ENCODE results near the gene TNS3.
"Not testable (repeated sequence)": the region's sequence is repeated elsewhere in the genome, so short reads cannot be mapped to it uniquely, and the experiment has no call there.

The TNS3 gene

GRCh38 chr7:47543056-47543455, 38.9 kb downstream of the TNS3 start:
- TF ChIP-seq CTCF (conservative IDR thresholded peaks at IDR 0.05; ENCODE audit: low read depth, low read length), result no peak
- H3K4me3 ChIP-seq (ENCODE audit: low read depth, low read length), result no peak overlapping the region
- DNase-seq (ENCODE audit: low read depth), result no peak

GRCh38 chr7:47542051-47542450, 39.9 kb downstream of the TNS3 start:
- TF ChIP-seq CTCF (conservative IDR thresholded peaks at IDR 0.05; ENCODE audit: low read depth, low read length), result no peak
- DNase-seq (ENCODE audit: low read depth), result no peak
- no peak overlapping the region for H3K4me3 ChIP-seq (ENCODE audit: low read depth, low read length)

- DNase-seq (ENCODE audit: low read depth); H3K4me3 ChIP-seq (ENCODE audit: low read depth, low read length): not testable (repeated sequence)
These were observed 40.4 kb downstream of the TNS3 start for GRCh38 chr7:47541485-47541884.

- TF ChIP-seq CTCF (conservative IDR thresholded peaks at IDR 0.05; ENCODE audit: low read depth, low read length), result no peak
- no peak for DNase-seq (ENCODE audit: low read depth)
- no peak overlapping the region for H3K4me3 ChIP-seq (ENCODE audit: low read depth, low read length)
These were observed 41.2 kb downstream of the TNS3 start for GRCh38 chr7:47540387-47541350.

- DNase-seq (ENCODE audit: low read depth), result no peak
- TF ChIP-seq CTCF (conservative IDR thresholded peaks at IDR 0.05; ENCODE audit: low read depth, low read length), result no peak
These were observed 41.9 kb downstream of the TNS3 start for GRCh38 chr7:47540053-47540386.

GRCh38 chr7:47539398-47540052, 42.4 kb downstream of the TNS3 start:
- no peak for TF ChIP-seq CTCF (conservative IDR thresholded peaks at IDR 0.05; ENCODE audit: low read depth, low read length)
- no peak overlapping the region for H3K4me3 ChIP-seq (ENCODE audit: low read depth, low read length)
- peak; percentile 68 for DNase-seq (ENCODE audit: low read depth)

More at GRCh38 chr7:47540053-47540386, 41.9 kb downstream of the TNS3 start:
- H3K4me3 ChIP-seq (ENCODE audit: low read depth, low read length), result no peak overlapping the region

- TF ChIP-seq CTCF (conservative IDR thresholded peaks at IDR 0.05; ENCODE audit: low read depth, low read length), result no peak
- DNase-seq (ENCODE audit: low read depth), result no peak
- no peak overlapping the region for H3K4me3 ChIP-seq (ENCODE audit: low read depth, low read length)
These were observed 43.0 kb downstream of the TNS3 start for GRCh38 chr7:47538846-47539311.

Data from choroid plexus epithelial cell (primary cell).